NCI-H2029 (cell line): ENCODE data around the gene SPDYA.
A peak's percentile ranks its signal among the peaks of the same experiment; 100 is the strongest.

Experiments
- DNase-seq: peaks from one replicate; lab custom pipeline; 2025; lab: John Stamatoyannopoulos, UW

Gene SPDYA

GRCh38 chr2:28828382-28828781 is 17.7 kb downstream of the SPDYA start:
- DNase-seq = no peak

DNA sequence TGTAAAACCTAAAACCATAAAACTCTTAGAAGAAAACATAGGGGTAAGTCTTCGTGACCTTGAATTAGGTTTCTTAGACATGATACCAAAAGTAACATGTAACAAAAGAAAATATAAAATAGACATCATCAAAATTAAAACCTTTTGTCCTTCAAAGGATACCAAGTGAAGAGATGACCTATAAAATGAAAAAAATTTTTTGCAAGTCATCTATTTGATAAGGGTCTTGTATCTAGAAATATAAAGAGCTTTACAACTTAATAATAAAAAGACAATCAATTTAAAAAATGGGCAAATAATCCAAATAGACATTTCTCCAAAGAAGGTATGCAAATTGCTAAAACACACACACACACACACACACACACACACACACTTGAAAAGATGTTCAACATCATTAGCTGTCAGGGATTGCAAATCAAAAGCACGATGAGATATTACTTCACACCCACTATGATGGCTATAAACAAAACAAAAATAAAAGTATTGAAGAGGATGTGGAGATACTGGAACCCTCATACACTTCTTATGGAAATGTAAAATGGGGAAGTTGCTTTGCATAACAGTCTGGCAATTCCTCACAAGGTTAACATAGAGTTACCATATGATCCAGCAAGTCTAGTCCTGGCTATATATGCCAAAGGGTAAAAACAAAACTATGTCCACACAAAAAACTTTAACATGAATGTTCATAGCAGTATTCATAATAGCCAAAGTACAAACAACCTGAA is 23.3 kb downstream of the SPDYA start:
- DNase-seq = no peak

- no peak for DNase-seq
These were observed 25.1 kb downstream of the SPDYA start for GRCh38 chr2:28835781-28836180.

- DNase-seq = no peak
These were observed 28.3 kb downstream of the SPDYA start for GRCh38 chr2:28838971-28839370.

- no peak for DNase-seq
These were observed 31.4 kb downstream of the SPDYA start for GRCh38 chr2:28842042-28842441.

DNA sequence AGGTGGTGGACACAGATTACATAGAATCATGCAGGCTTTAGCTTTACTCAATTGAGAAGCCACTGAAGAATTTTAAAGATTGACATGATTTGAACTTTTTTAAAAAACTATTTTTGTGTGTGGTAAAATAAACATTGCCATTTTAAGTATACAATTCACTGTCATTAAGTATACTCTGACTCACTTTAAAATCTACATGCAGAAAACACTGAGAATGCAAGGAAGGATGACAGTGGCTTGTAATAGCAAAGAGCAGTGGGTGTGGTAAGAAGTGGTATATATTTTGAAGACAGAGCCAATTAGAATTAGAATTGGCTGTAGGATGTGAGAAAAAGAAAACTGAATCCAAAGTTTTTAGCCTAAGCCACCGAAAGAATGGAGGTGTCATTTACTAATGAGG is 44.6 kb downstream of the SPDYA start:
- DNase-seq = no peak

GRCh38 chr2:28855977-28856376 is 45.3 kb downstream of the SPDYA start:
- no peak for DNase-seq

- DNase-seq = no peak
These were observed 58.0 kb downstream of the SPDYA start for GRCh38 chr2:28868611-28869010.

- no peak for DNase-seq
These were observed 59.0 kb downstream of the SPDYA start for GRCh38 chr2:28869494-28870145.

DNA sequence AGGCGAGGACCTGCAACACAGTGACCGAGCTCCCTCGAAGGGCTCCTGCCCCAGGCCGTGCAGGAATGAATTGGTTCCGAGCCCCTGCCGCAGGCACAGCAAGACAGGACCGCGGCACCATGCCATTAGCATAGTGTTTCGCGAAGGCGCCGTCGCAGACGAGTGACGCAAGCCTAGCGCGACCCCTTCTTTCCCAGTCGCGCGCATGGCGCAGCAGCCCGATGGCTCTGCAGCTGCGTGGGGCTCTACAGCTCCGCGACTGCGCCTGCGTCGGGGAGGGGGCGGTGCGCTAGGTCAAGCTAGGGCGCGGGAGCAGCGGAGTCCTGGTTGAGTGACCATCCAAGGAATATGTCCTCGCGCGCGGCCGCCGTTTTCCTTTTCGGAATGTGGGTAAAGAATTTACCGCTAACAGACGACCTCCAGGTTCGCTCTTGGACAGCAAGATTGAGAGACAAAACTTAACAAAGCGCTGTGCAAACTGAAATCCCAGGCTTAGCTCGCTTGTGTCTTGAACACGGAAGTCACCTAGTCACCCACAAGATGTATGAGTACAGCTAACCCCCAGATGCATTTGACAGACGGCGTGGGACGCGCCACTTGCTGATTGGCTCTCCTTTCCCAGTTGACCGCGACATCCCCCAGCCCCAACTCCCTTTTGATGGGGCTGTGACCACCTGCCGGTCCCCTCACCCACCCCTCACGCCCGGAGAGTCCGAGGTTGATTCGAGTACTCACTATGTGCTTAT is 59.7 kb downstream of the SPDYA start, which contains the start of gene TRMT61B:
TSS of gene TRMT61B (minus strand) at position 164 of the 746 bp plus-strand sequence. CDS start at position 132, 32 bp downstream.
- DNase-seq = peak; percentile 92

- DNase-seq = no peak
These were observed 61.0 kb downstream of the SPDYA start for GRCh38 chr2:28871620-28872019.

DNA sequence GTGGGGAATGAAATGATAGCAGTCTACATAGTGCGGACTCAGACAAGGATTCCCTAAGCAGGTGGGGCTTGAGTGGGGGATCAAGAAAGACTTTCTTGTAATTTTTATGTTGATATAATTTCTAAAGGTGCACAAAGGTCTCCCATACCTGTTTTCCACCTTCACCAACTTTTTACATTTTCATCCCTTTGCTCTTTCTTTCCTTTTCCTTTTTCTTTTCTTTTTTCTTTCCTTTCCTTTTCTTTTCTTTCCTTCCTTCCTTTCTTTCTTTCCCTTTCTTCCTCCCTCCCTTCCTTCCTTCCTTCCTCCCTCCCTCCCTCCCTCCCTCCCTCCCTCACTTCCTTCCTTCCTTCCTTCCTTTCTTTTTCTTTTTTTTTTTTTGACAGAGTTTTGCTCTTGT is 69.6 kb downstream of the SPDYA start:
- DNase-seq = no peak

DNA sequence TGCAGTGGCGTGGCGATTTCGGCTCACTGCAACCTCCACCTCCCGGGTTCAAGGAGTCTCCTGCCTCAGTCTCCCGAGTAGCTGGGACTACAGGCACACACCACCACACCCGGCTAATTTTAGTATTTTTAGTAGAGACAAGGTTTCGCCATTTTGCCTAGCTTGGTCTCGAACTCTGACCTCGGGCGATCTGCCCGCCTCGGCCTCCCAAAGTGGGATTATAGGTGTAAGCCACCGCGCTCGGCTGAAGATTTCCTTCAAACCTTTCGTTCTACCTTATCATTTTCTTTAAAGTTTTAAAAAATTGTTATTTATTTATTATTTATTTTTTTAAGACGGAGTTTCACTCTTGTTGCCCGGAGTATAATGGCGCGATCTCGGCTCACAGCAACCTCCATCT is 82.9 kb downstream of the SPDYA start:
- DNase-seq = no peak

DNA sequence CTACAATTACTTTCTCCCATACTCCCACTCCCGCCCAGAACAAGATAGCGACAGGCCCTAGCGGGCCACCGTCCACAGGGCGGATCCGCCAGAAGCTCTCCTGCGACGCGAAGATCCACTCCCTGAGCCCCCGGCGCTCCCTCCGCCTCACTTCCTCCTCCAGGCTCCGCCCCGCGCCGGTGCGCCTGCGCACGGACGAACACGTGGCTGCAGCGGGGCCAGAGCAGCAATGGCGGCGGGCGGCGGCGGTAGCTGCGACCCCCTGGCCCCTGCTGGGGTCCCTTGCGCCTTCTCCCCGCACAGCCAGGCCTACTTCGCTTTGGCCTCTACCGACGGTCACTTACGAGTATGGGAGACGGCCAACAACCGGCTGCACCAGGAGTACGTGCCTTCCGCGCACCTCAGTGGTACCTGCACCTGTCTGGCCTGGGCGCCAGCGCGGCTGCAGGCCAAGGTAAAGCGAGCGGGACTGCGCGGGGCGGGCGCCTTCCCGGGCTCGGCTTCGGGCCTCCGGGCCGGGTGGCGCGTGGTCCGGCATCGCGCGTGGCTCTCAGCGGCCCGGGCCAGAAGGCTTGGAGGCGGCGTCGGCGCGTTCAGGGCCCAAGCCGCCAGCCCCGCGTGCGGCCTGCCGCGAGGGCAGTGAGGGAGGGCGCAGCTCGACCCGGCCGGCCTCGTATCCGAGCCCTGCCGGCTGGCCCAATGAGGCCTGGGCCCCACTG is 84.0 kb downstream of the SPDYA start, which contains the start of gene WDR43:
TSS of gene WDR43 (plus strand) at position 198 of the 719 bp plus-strand sequence. CDS start at position 230, 32 bp downstream.
- peak; percentile 95 for DNase-seq

DNA sequence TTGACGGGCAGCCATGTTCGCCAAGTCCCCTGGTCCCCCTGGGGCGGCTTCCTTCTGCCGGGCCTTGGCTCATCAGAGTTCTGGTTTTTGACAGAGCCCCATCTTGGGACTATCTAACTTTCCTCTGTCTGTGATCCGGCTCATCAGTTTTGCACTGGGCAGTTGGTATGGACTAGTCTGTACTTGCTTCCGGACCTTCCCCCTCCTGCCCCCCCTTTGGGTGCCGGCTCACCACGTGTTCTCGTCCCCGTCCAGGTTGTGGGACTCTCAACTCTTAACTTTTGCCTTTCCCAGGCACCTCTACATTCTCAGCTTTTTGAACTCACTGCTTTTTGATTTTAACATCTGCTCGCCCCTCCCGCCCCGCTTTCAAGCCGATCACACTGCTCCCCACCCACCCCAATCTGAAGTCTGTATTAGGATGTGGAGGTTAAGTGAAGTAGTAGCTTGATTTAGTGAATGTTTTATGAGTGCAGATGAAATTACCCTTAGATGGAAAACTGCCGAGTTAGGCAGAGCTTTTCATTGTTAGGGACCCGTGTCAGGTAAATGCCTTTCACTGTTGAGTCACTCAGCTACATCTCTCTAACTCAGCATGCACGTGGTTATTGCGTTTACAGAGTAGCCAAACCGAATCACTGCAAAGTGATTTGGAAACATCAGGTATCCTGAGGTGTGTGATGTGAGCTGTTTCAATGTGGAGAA is 84.7 kb downstream of the SPDYA start:
- peak; percentile 5 for DNase-seq

- no peak for DNase-seq
These were observed 86.3 kb downstream of the SPDYA start for GRCh38 chr2:28896906-28897305.

DNA sequence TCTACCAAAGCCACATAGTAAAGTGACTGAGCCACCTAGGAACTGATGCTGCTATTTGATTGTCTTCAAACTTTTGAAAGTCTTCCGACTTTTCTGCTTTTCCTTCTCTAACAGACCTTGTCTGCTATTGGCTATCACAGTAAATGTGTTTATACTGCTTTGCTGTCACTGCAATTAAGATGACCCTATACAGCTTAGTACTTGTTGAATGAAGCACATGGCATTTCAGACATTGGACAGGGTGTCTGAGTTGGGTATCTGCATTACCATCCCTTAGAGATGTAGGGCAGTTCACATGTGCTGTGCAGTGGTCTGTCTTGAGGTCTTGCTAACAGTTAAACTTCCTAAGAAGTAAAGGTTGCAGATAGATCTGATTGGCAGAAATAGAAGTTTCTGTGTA is 87.4 kb downstream of the SPDYA start:
- no peak for DNase-seq
